ENCODE results near the gene SOX1.

SOX1 gene

GRCh38 chr13:112065867-112066623, 904 bp upstream of the SOX1 start:
- TF ChIP-seq CTCF (conservative IDR thresholded peaks at IDR 0.05; ENCODE audit: control insufficient read depth, insufficient read depth, low read depth, low read length) = no peak
- H3K4me3 ChIP-seq (ENCODE audit: control insufficient read depth, low read depth, low read length) = no peak overlapping the region
- DNase-seq (ENCODE audit: low read depth) = no peak

- DNase-seq (ENCODE audit: low read depth) = no peak
- no peak for TF ChIP-seq CTCF (conservative IDR thresholded peaks at IDR 0.05; ENCODE audit: control insufficient read depth, insufficient read depth, low read depth, low read length)
- no peak overlapping the region for H3K4me3 ChIP-seq (ENCODE audit: control insufficient read depth, low read depth, low read length)
Measured at GRCh38 chr13:112066624-112067004, 335 bp upstream of the SOX1 start.

- TF ChIP-seq CTCF (conservative IDR thresholded peaks at IDR 0.05; ENCODE audit: control insufficient read depth, insufficient read depth, low read depth, low read length) = no peak
- peak; percentile 25 for DNase-seq (ENCODE audit: low read depth)
- H3K4me3 ChIP-seq (ENCODE audit: control insufficient read depth, low read depth, low read length) = no peak overlapping the region
Measured at GRCh38 chr13:112067871-112068539, 1.1 kb downstream of the SOX1 start.

GRCh38 chr13:112068540-112069060, 1.7 kb downstream of the SOX1 start:
- TF ChIP-seq CTCF (conservative IDR thresholded peaks at IDR 0.05; ENCODE audit: control insufficient read depth, insufficient read depth, low read depth, low read length) = no peak
- H3K4me3 ChIP-seq (ENCODE audit: control insufficient read depth, low read depth, low read length) = no peak overlapping the region
- no peak for DNase-seq (ENCODE audit: low read depth)

- no peak for TF ChIP-seq CTCF (conservative IDR thresholded peaks at IDR 0.05; ENCODE audit: control insufficient read depth, insufficient read depth, low read depth, low read length)
- no peak overlapping the region for H3K4me3 ChIP-seq (ENCODE audit: control insufficient read depth, low read depth, low read length)
Measured at GRCh38 chr13:112069061-112069844, 2.3 kb downstream of the SOX1 start.

GRCh38 chr13:112069845-112070251, 2.9 kb downstream of the SOX1 start:
- no peak for DNase-seq (ENCODE audit: low read depth)
- no peak overlapping the region for H3K4me3 ChIP-seq (ENCODE audit: control insufficient read depth, low read depth, low read length)
- no peak for TF ChIP-seq CTCF (conservative IDR thresholded peaks at IDR 0.05; ENCODE audit: control insufficient read depth, insufficient read depth, low read depth, low read length)

More at GRCh38 chr13:112069061-112069844, 2.3 kb downstream of the SOX1 start:
- DNase-seq (ENCODE audit: low read depth) = no peak

All from fibroblast of mammary gland (primary cell).